H1 (cell line): Measurements from ENCODE around the gene DYNC1H1. TPM values are rescaled to one million over a fixed set of nuclear protein-coding genes. Genes with fewer than 3 reads are reported as not detected.

Experiments
- CTCF ChIA-PET: fragments of 300-600 bp; sonication (Branson Sonifier 250); formaldehyde crosslinking; loops from one replicate; lab custom pipeline; 2021; ENCODE audit not compliant: partially characterized antibody; lab: Charles Lee
- POLR2A ChIA-PET: fragments of 300-600 bp; sonication (Branson Sonifier 250); formaldehyde crosslinking; loops from one replicate; lab custom pipeline; 2021; ENCODE audit warnings: inconsistent platforms; ENCODE audit not compliant: partially characterized antibody; lab: Charles Lee
- DNase-seq, 2 experiments: peaks; one replicate each; pipeline versions ENCODE4 v3.0.0 to v3.0.0-alpha.2; 2010 to 2022; ENCODE audit warnings: low spot score in 2 of 2, low read depth in 1 of 2, mixed read lengths in 1 of 2
- FAIRE-seq: peaks from 2 replicates; lab custom pipeline; 2011; peaks lifted over from hg19 to GRCh38; lab: Jason Lieb, UNC
- H2AFZ ChIP-seq: 2 replicates; pipeline ENCODE4 v1.8.1; 2012; ENCODE audit warnings: low read length, inconsistent platforms
- H2AK5ac ChIP-seq: 2 replicates; pipeline ENCODE4 v1.6.1; 2013; ENCODE audit warnings: low read depth, low read length
- H2BK120ac ChIP-seq: replicated peaks from 2 replicates; pipeline ENCODE3; 2013; ENCODE audit warnings: low read depth, low read length, inconsistent platforms
- H2BK12ac ChIP-seq: 2 replicates; pipeline ENCODE4 v1.6.1; 2013; ENCODE audit warnings: low read depth, low read length
- H2BK15ac ChIP-seq: 2 replicates; pipeline ENCODE4 v1.6.1; 2013; ENCODE audit warnings: low read length
- H2BK20ac ChIP-seq: 2 replicates; pipeline ENCODE4 v1.6.1; 2013; ENCODE audit warnings: low read length
- H2BK5ac ChIP-seq: 2 replicates; pipeline ENCODE4 v1.6.1; 2013; ENCODE audit warnings: low read depth, low read length
- H3K14ac ChIP-seq: 2 replicates; pipeline ENCODE4 v1.6.1; 2013; ENCODE audit warnings: inconsistent platforms; ENCODE audit not compliant: insufficient read length
- H3K18ac ChIP-seq: 2 replicates; pipeline ENCODE4 v1.6.1; 2013; ENCODE audit warnings: low read length; ENCODE audit errors: extremely low read depth
- H3K23ac ChIP-seq: 2 replicates; pipeline ENCODE4 v1.6.1; 2013; ENCODE audit warnings: inconsistent platforms; ENCODE audit not compliant: insufficient read length
- H3K23me2 ChIP-seq: 2 replicates; pipeline ENCODE4 v1.6.1; 2013; ENCODE audit warnings: low read depth, low read length
- H3K27ac ChIP-seq: 2 replicates; pipeline ENCODE4 v1.6.1; 2011; ENCODE audit warnings: low read depth, low read length, inconsistent platforms
- H3K27me3 ChIP-seq, 4 experiments: replicated peaks in 1 of 4; 1 replicate in 1 of 4; 2 replicates in 3 of 4; pipeline versions ENCODE4 v1.6.1 to v1.8.1; 2011 to 2013; ENCODE audit warnings: low read length in 3 of 4, mild to moderate bottlenecking in 3 of 4, inconsistent platforms in 2 of 4, mixed read lengths in 2 of 4, moderate library complexity in 1 of 4; ENCODE audit not compliant: control insufficient read depth in 3 of 4, insufficient read depth in 3 of 4; ENCODE audit errors: extremely low read depth in 1 of 4
- H3K36me3 ChIP-seq, 4 experiments: 2 replicates each; pipeline versions ENCODE4 v1.6.1 to v1.8.1; 2011 to 2013; ENCODE audit warnings: mild to moderate bottlenecking in 4 of 4, low read length in 3 of 4, moderate library complexity in 2 of 4, control low read depth in 1 of 4, inconsistent platforms in 1 of 4; ENCODE audit not compliant: insufficient read depth in 4 of 4, control insufficient read depth in 2 of 4
- H3K4ac ChIP-seq: replicated peaks from 2 replicates; pipeline ENCODE3; 2013; ENCODE audit warnings: low read length, low read depth, mixed read lengths, inconsistent platforms; ENCODE audit not compliant: insufficient read length
- H3K4me1 ChIP-seq, 4 experiments: replicated peaks in 1 of 4; 1 replicate in 1 of 4; 2 replicates in 3 of 4; pipeline versions ENCODE4 v1.6.1 to v1.8.1; 2011 to 2013; ENCODE audit warnings: low read length in 3 of 4, inconsistent platforms in 2 of 4, mixed read lengths in 1 of 4; ENCODE audit not compliant: insufficient read depth in 4 of 4, control insufficient read depth in 3 of 4
- H3K4me2 ChIP-seq, 2 experiments: 2 replicates each; pipeline versions ENCODE4 v1.6.1 to v1.8.1; 2011 to 2013; ENCODE audit warnings: low read depth in 2 of 2, low read length in 2 of 2, control low read depth in 1 of 2, inconsistent platforms in 1 of 2, mild to moderate bottlenecking in 1 of 2; ENCODE audit not compliant: insufficient read depth in 1 of 2
- H3K4me3 ChIP-seq, 4 experiments: fragments of 200-600, 300-600 bp in 1 of 4; sonication (generic), shearing (Covaris generic), sonication (Bioruptor Twin) in 1 of 4; 2 replicates each; pipeline versions ENCODE4 v1.5.1 to v1.8.1; 2011 to 2016; ENCODE audit warnings: low read length in 4 of 4, low read depth in 3 of 4, control low read depth in 2 of 4, inconsistent platforms in 2 of 4, mild to moderate bottlenecking in 2 of 4, mixed read lengths in 1 of 4, moderate library complexity in 1 of 4; ENCODE audit not compliant: insufficient read depth in 2 of 4; ENCODE audit errors: extremely low read depth in 1 of 4
- H3K56ac ChIP-seq: replicated peaks from 2 replicates; pipeline ENCODE3; 2013; ENCODE audit warnings: low read depth, mild to moderate bottlenecking, mixed read lengths, low read length, inconsistent platforms; ENCODE audit not compliant: insufficient read length
- H3K79me1 ChIP-seq: 2 replicates; pipeline ENCODE4 v1.6.1; 2013; ENCODE audit warnings: low read depth, low read length, control low read depth
- H3K79me2 ChIP-seq, 2 experiments: 2 replicates each; pipeline versions ENCODE4 v1.6.1 to v1.8.1; 2012 to 2013; ENCODE audit warnings: low read length in 2 of 2, mild to moderate bottlenecking in 2 of 2, inconsistent platforms in 1 of 2; ENCODE audit not compliant: insufficient read depth in 2 of 2, control insufficient read depth in 1 of 2
- H3K9ac ChIP-seq, 4 experiments: replicated peaks in 1 of 4; 1 replicate in 1 of 4; 2 replicates in 3 of 4; pipeline versions ENCODE4 v1.6.1 to v1.8.1; 2011 to 2013; ENCODE audit warnings: low read depth in 3 of 4, low read length in 3 of 4, control low read depth in 2 of 4, mild to moderate bottlenecking in 2 of 4, moderate library complexity in 2 of 4, inconsistent platforms in 1 of 4; ENCODE audit errors: extremely low read depth in 1 of 4
- H3K9me3 ChIP-seq, 2 experiments: 2 replicates each; pipeline versions ENCODE4 v1.6.1 to v1.8.1; 2012 to 2013; ENCODE audit warnings: mild to moderate bottlenecking in 2 of 2, moderate library complexity in 2 of 2, control low read depth in 1 of 2, inconsistent platforms in 1 of 2, low read depth in 1 of 2, low read length in 1 of 2, mixed read lengths in 1 of 2; ENCODE audit not compliant: insufficient read depth in 2 of 2
- H4K20me1 ChIP-seq, 2 experiments: replicated peaks in 1 of 2; 2 replicates each; pipeline versions ENCODE3 to v1.8.1; 2011 to 2013; ENCODE audit warnings: inconsistent platforms in 2 of 2, low read length in 2 of 2, mild to moderate bottlenecking in 1 of 2; ENCODE audit not compliant: insufficient read depth in 2 of 2, control insufficient read depth in 1 of 2
- H4K5ac ChIP-seq: 2 replicates; pipeline ENCODE4 v1.6.1; 2013; ENCODE audit warnings: low read length, low read depth, mixed read lengths, inconsistent platforms; ENCODE audit not compliant: insufficient read length
- H4K8ac ChIP-seq: 2 replicates; pipeline ENCODE4 v1.8.0; 2013; ENCODE audit warnings: mild to moderate bottlenecking, moderate library complexity, low read length, inconsistent platforms; ENCODE audit not compliant: insufficient read depth; ENCODE audit errors: extremely low read depth
- H4K91ac ChIP-seq: replicated peaks from 2 replicates; pipeline ENCODE3; 2013; ENCODE audit warnings: low read length, mixed read lengths, inconsistent platforms; ENCODE audit not compliant: insufficient read length
- ATF2 ChIP-seq: IDR thresholded peaks from 2 replicates; pipeline ENCODE4 v1.6.1; 2012; ENCODE audit warnings: low read length, inconsistent platforms
- EGR1 ChIP-seq: IDR thresholded peaks from 2 replicates; pipeline ENCODE4 v1.6.1; 2011; ENCODE audit warnings: low read depth, low read length, borderline replicate concordance
- MAX ChIP-seq: IDR thresholded peaks from 2 replicates; pipeline ENCODE4 v1.6.1; 2012; ENCODE audit warnings: inconsistent platforms
- NANOG ChIP-seq: IDR thresholded peaks from 2 replicates; pipeline ENCODE4 v1.6.1; 2011; ENCODE audit warnings: low read length, low read depth, mild to moderate bottlenecking, inconsistent platforms; ENCODE audit not compliant: insufficient read depth, poor library complexity, severe bottlenecking
- PHF8 ChIP-seq: fragments of 200-600 bp; sonication (generic); conservative IDR thresholded peaks from 2 replicates; pipeline ENCODE4 v1.7.1; 2012; ENCODE audit warnings: low read depth, mild to moderate bottlenecking, inconsistent platforms, low read length, moderate library complexity
- POLR2AphosphoS5 ChIP-seq: IDR thresholded peaks from 2 replicates; pipeline ENCODE4 v1.6.1; 2011; ENCODE audit warnings: low read depth, low read length
- RFX5 ChIP-seq: IDR thresholded peaks from 2 replicates; pipeline ENCODE4 v1.6.1; 2011; ENCODE audit warnings: low read depth, low read length, improper control_type of control experiment, borderline replicate concordance
- SAP30 ChIP-seq: fragments of 300-600 bp; sonication (generic); IDR thresholded peaks from 2 replicates; pipeline ENCODE4 v1.7.1; 2012; ENCODE audit warnings: low read length, moderate library complexity, mild to moderate bottlenecking, inconsistent platforms; ENCODE audit not compliant: insufficient read depth, insufficient replicate concordance
- SP1 ChIP-seq: IDR thresholded peaks from 2 replicates; pipeline ENCODE4 v1.6.1; 2011; ENCODE audit warnings: low read depth, low read length
- SRF ChIP-seq: IDR thresholded peaks from 2 replicates; pipeline ENCODE4 v1.6.1; 2011; ENCODE audit warnings: mild to moderate bottlenecking, low read depth, low read length, moderate library complexity
- TEAD4 ChIP-seq: IDR thresholded peaks from 2 replicates; pipeline ENCODE4 v1.6.1; 2012; ENCODE audit warnings: low read depth, low read length, inconsistent platforms, mixed read lengths
- WGBS, 2 experiments: shearing (Covaris generic) in 1 of 2; methylation state at CpG; one replicate each; pipeline versions ENCODE4 v1.1.6 to v1.1.7; 2013 to 2015; ENCODE audit warnings: low lambda C conversion rate in 2 of 2, mixed read lengths in 2 of 2, inconsistent platforms in 1 of 2, low coverage in 1 of 2, missing lambda C conversion rate in 1 of 2; ENCODE audit not compliant: insufficient replicate concordance in 2 of 2, insufficient coverage in 1 of 2, insufficient read length in 1 of 2; ENCODE audit errors: extremely low coverage in 1 of 2, missing lambda C conversion rate in 1 of 2; 5-methylcytosine and 5-hydroxymethylcytosine counted together
- polyA plus RNA-seq, 7 experiments: library from polyadenylated mRNA; depleted of rRNA in 3 of 7; stranded (reverse) in 5 of 7; unstranded in 2 of 7; fragments of >200 nt in 5 of 7; fragments of 200-250 nt in 2 of 7; gene quantifications; 1 replicate in 5 of 7; 2 replicates in 1 of 7; 4 replicates in 1 of 7; pipeline versions ENCODE4 v1.2.1 to v1.2.3, GENCODE V29; 2011 to 2013; ENCODE audit warnings: missing spikeins in 2 of 7, mixed read lengths in 2 of 7
- total RNA-seq: library from RNA; stranded (reverse); fragmentation: NEBNext Ultra II Directional; extraction: Animal tissue kit (Norgen Biotek cat#: 25700); gene quantifications from 2 replicates; pipeline ENCODE4 v1.2.1, GENCODE V29; 2021

DYNC1H1 gene
- total and polyA plus RNA-seq, 2 of the 8 experiments (the other 6 are each of a cell fraction or from before 2014, with no cell fraction given): 238 to 387 TPM

GRCh38 chr14:102033241-102033640 is 68.9 kb downstream of the DYNC1H1 start:
- H3K4ac ChIP-seq: no peak overlapping the region
- H3K27me3 ChIP-seq: no peaks in the 10 kb centered on the region
- ChIA-PET POLR2A (interaction anchor here (1.0 to 1.3 kb wide), 2 partner anchors 13 to 45 kb away, joined by 3 read pairs; no protein-coding TSS in a partner anchor), CTCF (interaction anchor here (0.6 to 2.5 kb wide), 7 partner anchors 10 to 270 kb away, joined by 3 to 9 read pairs (median 4); no protein-coding TSS in a partner anchor)
- H3K4me2 ChIP-seq: no peak overlapping the region
- no peak overlapping the region for H2BK15ac ChIP-seq
- H2BK20ac ChIP-seq: no peak overlapping the region
- no peak overlapping the region for H3K4me3 ChIP-seq
- H2BK5ac ChIP-seq: no peak overlapping the region
- H4K20me1 ChIP-seq: peaks cover 3 to 6% of the 10 kb centered on the region in 2 experiments
- no peak overlapping the region for H2BK120ac ChIP-seq
- FAIRE-seq (no peak), DNase-seq (no peak)
- WGBS, 2 experiments: 93% methylated on average over 13 of the region's 13 CpGs; no CpG with 5 or more reads in 1 of the 2 experiments
- no peaks in the 10 kb centered on the region for H3K4me1 ChIP-seq
- no peak overlapping the region for H2AFZ ChIP-seq
- no peaks in the 10 kb centered on the region for H3K23me2 ChIP-seq
- no peak overlapping the region for H3K9ac ChIP-seq
- no peak overlapping the region for H2BK12ac ChIP-seq
- no peak overlapping the region for H3K27ac ChIP-seq
- no peak overlapping the region for H4K5ac ChIP-seq
- H3K14ac ChIP-seq: no peak overlapping the region
- no peak overlapping the region for H2AK5ac ChIP-seq
- no peak overlapping the region; the same call in 1 of the 2 replicates for H4K8ac ChIP-seq
- no peak overlapping the region for H3K18ac ChIP-seq
- no peak overlapping the region for H3K56ac ChIP-seq
- peaks cover 48 to 93% (median 84%) of the 10 kb centered on the region in 4 experiments for H3K36me3 ChIP-seq
- no peaks in the 10 kb centered on the region for H3K79me2 ChIP-seq
- H4K91ac ChIP-seq: no peak overlapping the region
- no peaks in the 10 kb centered on the region for H3K79me1 ChIP-seq
- H3K23ac ChIP-seq: no peak overlapping the region
- H3K9me3 ChIP-seq: no peaks in the 10 kb centered on the region
- TF ChIP-seq EGR1 (no peak), NANOG (no peak), SAP30 (no peak), SP1 (no peak), RFX5 (no peak), MAX (no peak), ATF2 (no peak), SRF (no peak), TEAD4 (no peak), POLR2AphosphoS5 (no peak), PHF8 (no peak)
